NCI-H460 (cell line): ENCODE measurements around the gene KANSL1. TPM values are rescaled to one million over a fixed set of nuclear protein-coding genes. Genes with fewer than 3 reads are reported as not detected.
A peak's percentile ranks its signal among the peaks of the same experiment; 100 is the strongest.
"Not testable (repeated sequence)": the region's sequence is repeated elsewhere in the genome, so short reads cannot be mapped to it uniquely, and the experiment has no call there.

ENCODE experiments used
- DNase-seq: peaks from one replicate; pipeline ENCODE4 v3.0.0-alpha.2; 2016; ENCODE audit warnings: low read depth; ENCODE audit errors: extremely low read depth
- total RNA-seq: library from RNA; depleted of rRNA; stranded (reverse); fragments of >200 nt; shearing (Covaris generic); gene quantifications from 2 replicates; pipeline ENCODE4 v1.2.3, GENCODE V29; 2014

Gene KANSL1
- total RNA-seq, 1 experiment from 2014 or later: 20.4 TPM

DNA sequence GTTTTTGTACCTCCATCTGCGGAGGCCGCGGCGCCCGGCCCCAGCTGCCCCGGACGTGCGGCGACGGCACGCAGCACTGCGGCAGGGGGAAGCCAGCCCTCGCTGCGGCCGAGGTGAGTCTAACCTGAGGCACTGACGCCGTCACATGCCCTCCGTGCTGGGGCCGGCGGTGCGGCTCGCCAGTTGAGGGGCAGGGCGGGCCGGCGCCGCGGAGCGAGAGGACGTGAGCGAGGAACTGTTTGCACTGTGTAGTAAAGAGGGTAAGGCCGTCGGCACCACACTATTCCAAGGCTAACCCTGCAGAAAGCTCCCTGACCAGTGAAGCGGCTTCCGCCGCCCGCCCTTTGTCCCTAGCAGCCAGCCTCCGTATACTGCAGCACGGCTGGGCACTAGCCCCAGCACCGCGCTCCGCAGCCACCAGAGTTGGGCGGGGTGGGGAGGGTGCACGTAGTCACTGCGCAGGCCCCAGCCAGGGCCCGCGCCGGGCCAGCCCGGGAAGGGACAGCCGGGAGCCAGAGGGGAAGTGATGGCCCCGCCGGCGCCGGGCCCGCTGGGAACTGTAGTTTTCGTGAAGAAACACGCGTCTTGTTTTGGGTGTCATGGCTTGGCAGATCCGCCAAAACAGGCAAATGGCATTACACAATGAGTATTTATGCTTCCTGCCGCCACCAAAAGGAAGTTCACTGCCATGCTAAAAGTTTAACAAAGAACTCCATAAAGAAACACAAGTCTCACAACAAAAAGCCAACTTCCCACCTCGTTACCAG lies 580 bp upstream of the KANSL1 start:
- peak; percentile 90 for DNase-seq

DNA sequence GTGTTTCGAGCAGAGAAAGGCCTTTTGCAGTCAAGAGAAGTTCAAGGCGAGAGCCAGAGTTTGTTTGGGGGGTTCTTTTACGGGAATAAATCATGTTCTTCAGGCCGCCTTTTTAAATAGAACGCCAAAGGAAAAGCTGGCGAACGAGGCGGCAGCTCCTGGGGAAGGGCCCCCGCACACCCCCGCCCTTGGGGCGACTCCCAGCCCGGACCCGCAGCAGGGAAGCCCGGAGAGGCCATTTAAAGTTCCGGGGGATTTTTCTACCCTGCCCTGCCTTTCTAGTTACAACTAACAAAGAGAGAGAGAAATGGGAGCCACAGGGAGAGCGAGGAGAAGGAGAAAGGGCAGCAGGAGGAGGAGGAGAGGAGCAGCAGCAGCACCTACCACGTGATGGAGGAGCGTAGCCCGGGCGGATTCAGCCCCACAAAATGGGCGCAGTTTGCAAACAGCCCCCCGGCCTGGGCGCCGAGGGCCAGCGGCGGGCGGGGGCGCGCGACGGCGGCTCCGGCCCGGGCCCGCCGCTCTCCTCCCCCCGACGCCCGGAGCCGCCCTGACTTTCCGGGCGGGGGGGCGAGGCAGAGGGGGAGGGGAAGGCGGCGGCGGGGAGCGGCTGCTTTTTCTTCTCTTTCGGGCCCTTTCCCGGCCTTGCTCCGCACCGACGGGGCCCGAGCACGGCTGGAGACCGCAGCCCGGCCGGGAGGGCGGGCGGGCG lies 634 bp downstream of the KANSL1 start:
- DNase-seq: peak; percentile 33

DNA sequence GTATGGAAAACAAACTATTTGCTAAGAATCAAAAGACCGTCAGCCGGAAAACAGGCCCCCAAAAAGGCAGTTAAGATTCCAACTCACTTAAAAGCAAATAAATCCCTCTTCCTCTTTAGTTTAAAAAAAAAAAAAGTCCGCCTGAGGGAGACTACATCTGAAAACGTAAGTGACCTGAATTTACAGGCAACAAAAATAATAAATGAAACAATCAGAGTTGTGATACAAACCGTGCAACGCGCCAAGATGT lies 1.1 kb downstream of the KANSL1 start:
- DNase-seq: no peak

DNA sequence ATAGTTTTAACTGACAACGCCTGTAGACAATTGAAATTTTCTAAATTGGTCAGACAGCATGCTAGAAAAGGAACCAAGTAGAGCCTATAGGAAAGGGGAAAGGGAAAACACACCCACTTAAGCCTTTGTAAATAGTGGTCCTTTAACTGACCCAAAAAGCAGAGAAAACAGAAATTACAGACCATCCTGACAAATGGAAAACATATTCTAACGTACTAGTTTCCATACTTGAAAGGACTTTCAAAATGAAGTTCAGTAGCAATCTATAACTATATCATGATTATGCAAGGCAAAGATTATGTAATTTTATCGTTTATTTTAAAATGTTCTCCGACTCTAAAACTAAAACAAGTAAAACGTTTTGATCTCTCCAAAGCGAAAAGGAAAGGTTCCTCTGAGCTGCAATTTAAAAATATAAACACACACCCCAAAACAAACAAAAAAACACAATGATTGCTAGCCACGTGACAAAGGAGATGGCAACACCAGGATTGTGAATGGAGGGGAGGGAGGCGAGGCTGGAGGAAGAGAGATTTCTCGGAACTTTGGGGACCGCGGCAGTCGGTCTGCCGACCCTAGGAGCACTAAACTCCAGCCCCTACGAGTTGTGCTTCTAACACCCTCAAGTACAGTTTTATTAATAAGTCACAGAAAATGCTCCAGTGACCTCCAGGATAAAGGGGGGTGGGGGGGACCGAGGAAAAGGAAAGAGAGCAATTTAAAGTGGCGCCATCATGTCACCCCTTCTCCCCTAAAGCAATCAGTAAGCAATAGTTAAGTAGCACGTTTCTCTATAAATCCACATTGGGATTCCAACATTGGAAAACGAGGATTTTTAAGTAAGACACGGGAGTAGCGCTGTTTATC lies 1.7 kb downstream of the KANSL1 start:
- DNase-seq: no peak

GRCh38 chr17:46190763-46191162 lies 2.5 kb downstream of the KANSL1 start:
- DNase-seq: no peak

- not testable (repeated sequence) for DNase-seq
Measured at GRCh38 chr17:46186827-46187235, 6.4 kb downstream of the KANSL1 start.

GRCh38 chr17:46184696-46185095 lies 8.5 kb downstream of the KANSL1 start:
- DNase-seq: no peak

DNA sequence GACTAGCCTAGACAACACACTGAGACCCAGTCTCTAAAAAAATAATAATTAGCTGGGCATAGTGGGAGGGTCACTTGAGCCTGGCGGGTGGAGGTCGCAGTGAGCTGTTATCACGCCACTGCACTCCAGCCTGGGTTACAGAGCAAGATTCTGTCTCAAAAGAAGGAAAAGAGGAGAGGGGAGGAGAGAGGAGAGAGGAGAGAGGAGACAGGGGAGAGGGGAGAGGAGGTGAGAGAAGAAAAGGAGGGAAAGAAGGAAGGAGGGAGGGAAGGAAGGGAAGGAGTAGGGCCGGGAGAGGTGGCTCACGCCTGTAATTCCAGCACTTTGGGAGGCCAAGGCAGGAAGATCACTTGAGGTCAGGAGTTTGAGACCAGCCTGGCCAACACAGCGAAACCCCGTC lies 9.8 kb downstream of the KANSL1 start:
- DNase-seq: not testable (repeated sequence)

DNA sequence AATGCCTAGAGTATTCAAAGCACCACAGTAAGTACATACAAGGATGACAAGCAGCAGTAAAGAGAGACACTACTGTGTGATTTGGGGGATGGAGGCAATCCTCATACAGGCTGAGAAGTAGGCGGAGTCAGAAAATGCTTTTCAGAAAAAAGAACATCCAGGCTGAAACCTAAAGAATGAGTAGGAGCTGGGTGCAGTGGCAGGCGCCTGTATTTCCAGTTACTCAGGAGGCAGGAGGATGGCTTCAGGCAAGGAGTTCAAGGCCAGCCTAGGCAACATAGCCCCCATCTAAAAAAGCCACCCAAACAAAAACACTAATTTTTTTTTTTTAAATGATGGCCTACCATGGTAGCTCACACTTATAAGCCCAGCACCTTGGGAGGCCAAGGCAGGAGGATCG lies 10.3 kb downstream of the KANSL1 start:
- no peak for DNase-seq

GRCh38 chr17:46181940-46182339 lies 11.3 kb downstream of the KANSL1 start:
- no peak for DNase-seq

- DNase-seq: not testable (repeated sequence)
Measured at GRCh38 chr17:46181316-46181715, 11.9 kb downstream of the KANSL1 start.

- DNase-seq: no peak
Measured at GRCh38 chr17:46180892-46181274, 12.3 kb downstream of the KANSL1 start.

DNA sequence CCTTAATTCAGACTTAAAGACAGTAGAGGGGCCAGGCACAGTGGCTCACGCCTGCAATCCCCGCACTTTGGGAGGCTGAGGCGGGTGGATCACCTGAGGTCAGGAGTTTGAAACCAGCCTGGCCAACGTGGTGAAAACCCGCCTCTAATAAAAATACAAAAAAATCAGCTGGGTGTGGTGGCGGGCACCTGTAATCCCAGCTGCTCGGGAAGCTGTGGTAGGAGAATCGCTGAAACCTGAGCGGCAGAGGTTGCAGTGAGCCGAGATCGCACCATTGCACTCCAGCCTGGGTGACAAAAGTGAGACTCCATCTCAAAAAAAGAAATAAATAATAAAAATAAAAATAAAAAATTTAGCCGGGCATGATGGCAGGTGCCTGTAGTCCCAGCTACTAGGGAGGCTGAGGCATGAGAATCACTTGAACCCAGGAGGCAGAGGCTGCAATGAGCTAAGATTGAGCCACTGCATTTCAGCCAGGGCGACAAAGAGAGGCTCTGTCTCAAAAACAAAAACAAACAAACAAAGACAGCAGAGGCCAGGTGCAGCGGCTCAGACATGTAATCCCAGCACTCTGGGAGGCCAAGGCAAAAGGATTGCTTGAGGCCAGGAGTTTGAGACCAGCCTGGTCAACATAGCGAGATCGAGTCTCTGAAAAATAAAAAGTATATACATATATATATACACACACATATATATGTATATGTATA lies 12.9 kb downstream of the KANSL1 start:
- not testable (repeated sequence) for DNase-seq

DNA sequence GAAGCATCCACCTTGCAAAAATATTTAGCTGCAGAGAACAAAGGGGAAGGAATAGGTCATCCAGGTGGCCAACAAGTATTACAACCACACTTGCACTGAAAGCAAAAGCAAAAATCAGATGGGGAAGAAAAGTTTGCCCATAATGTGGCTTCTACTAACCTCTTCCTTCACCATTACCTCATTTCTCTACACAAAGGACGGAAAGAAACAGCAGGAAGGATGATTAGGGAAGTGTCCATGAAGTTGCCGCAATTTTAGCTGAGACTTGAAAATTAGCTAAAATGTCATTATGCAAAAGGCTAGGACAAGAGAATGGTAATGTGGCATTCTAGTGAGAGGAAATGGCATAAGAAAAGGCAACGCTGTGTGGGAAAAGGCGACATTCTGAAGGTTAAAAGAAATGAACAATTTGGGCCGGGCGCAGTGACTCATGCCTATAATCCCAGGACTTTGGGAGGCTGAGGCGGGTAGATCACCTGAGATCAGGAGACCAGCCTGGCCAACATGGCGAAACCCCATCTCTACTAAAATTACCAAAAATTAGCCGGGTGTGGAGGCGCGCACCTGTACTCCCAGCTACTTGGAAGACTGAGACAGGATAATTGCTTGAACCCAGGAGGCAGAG lies 13.7 kb downstream of the KANSL1 start:
- no peak for DNase-seq

GRCh38 chr17:46178550-46179214 lies 14.5 kb downstream of the KANSL1 start:
- DNase-seq: no peak

- DNase-seq: no peak
Measured at GRCh38 chr17:46176975-46177374, 16.3 kb downstream of the KANSL1 start.

DNA sequence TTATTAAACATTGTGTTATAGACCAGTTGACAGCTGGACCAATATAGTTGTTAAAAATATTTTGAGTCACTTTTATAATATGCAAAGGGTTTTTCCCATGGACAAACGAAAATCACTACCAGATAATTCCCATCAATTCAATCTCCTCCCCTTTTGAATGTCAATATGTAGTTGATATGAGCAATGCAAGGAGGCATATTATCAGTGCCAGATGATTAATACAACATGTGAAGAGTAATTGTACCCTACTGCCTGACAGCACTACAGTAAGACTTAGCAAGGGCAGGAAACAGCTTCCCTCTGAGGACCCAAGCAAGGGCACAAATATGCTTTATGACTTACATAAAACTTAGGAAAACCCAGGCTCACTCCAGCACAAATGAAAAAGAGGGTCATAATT lies 17.3 kb downstream of the KANSL1 start:
- no peak for DNase-seq

- no peak for DNase-seq
Measured at GRCh38 chr17:46173153-46173552, 20.1 kb downstream of the KANSL1 start.

- no peak for DNase-seq
Measured at GRCh38 chr17:46171939-46172338, 21.3 kb downstream of the KANSL1 start.
